SKM-1 (cell line): ENCODE results near the gene MAP6D1.

Source experiments
- DNase-seq: peaks from one replicate; lab custom pipeline; 2025; ENCODE audit not compliant: unreplicated experiment; lab: John Stamatoyannopoulos, UW

The MAP6D1 gene

DNA sequence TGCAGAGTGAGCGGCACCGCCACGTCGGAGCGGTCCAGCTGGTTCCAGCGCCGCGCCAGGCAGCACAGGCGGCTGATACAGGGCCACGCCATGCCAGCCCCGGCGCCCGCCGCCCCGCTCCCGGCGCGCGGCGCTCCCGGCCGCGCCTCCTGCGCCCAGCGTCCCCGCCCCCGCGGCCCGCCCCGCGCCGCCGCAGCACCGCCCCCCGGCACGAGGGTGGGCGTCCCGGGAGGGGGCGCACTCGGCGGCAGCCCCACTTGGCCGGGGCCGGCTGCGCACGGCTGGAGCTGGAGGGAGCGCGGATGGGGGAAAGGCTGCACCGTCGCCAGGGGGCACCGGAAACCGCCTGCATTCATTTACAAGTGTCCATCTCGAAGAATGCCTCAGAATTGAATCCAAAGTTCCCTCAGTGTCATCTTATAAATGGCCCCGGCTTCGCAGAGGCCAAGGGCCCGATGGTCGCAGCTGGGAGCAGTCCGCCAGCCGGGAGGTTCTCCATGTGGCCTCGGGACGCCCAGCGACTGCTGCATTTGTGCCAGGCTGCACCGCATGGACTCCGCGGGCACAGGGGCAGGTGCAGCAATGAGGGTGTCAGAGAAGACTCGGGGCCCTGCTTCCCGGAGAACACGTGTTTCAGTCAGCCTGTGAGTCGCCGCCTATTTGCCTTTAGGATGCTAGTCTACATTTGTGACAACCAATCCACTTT lies at the start of gene MAP6D1:
Gene MAP6D1, minus strand, starts transcription at position 122 of the 706 bp plus-strand sequence. Its CDS starts 30 bp downstream, at position 92.
- no peak for DNase-seq

DNA sequence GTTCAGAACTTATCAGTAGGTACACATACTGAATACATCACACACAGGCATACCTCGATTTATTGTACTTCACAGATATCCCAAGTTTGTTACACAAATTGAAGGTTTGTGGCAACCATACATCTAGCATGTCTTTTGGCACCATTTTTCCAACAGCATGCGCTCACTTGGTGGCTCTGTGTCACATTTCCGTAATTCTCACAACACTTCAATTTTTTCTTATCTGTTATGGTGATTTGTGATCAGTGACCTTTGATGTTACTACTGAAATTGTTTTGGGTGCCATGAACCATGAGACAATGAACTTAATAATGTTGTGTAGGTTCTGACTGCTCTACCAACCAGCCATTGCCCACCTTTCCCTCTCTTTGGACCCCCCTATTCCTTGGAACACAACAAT lies 48.5 kb upstream of the MAP6D1 start:
- DNase-seq: no peak

DNA sequence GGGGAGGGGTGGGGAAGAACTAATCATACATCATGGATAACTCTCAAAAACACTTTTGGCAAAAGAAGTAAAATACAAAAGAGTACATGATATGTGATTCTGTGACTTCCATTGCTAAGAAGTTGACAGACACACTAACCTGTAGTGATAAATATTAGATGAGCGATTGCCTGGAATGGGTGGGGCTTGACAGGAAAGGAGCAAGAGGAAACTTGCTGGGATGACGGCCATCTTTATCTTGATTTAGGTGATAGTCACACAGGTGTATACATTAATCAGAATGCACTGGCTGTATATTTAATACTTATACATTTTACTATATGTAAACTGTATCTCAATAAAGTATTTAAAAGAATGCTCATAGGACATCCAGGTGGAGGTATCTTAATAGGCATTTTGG lies 46.2 kb upstream of the MAP6D1 start:
- DNase-seq: no peak

DNA sequence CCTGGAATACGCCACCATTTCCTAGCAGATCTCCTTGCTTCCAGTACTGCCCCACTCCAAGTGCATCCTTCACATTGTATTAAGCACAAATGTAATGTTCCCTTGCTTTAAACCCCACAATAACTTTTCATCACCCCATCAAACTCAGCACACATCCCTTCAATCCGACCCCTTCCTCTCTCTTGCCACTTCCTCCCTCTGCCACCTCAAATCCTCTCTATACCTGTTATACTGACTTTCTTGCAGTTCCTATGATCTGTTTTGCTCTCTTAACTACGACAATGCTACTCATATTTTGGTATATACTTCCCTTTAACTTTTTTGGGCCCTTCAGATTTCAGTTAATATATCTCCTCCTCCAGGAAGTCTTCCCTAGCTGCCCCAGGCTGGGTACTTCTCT lies 45.2 kb upstream of the MAP6D1 start:
- DNase-seq: no peak

DNA sequence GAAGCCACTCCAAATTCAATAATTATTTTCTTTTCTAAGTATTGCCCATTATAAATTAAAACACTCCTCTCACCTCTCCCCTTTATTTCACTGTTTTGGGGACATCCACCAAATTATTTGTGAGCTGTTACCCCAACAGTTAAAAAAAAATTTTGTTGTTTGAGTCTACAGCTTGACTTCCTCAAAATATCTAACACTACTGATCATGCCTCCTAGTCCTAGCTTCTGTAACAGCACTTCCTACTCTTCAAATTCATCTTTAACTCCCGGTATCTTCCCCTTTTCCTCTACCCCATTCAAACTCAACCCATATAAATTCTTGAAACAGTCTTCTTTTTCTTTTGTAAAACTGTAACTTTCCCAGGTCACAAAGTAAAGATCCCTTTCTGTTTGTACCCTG lies 43.4 kb upstream of the MAP6D1 start:
- DNase-seq: peak; percentile 80

DNA sequence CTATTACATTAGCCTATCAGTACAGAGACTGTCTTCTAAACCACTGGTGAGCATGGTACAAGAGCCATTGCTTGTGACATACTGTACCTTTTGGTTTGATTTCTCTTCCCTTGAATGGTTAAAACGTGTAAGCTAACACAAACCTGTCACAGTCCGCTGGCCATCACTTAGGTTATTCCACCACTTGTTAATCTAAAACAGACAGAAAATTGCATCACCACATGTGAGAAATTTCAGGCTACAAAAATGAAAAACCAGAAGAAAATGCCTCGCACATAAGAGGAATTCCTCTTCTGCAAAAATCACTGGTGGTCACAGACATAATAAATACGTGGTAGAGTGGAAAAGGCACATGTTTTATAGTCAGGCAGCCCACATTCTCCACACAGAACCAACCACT lies 37.2 kb upstream of the MAP6D1 start:
- no peak for DNase-seq

DNA sequence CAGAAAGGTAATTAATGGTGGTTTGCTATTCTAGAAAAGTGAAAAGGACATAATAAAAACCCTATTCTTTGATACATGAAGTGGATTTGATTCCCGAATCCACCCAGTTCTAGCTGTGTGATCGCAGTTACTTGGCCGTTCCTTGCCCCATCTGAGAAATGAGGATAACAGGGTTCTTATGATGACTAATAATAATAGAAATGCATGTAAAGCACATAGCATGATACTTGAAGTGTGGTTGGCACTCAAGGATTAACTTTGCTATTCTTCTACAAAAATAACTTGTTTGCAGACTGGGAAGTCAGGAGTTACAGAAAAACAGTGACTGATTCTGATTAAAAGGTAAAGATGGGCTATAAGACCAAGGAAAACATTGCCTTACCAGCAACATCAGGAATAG lies 32.5 kb upstream of the MAP6D1 start:
- DNase-seq: no peak

DNA sequence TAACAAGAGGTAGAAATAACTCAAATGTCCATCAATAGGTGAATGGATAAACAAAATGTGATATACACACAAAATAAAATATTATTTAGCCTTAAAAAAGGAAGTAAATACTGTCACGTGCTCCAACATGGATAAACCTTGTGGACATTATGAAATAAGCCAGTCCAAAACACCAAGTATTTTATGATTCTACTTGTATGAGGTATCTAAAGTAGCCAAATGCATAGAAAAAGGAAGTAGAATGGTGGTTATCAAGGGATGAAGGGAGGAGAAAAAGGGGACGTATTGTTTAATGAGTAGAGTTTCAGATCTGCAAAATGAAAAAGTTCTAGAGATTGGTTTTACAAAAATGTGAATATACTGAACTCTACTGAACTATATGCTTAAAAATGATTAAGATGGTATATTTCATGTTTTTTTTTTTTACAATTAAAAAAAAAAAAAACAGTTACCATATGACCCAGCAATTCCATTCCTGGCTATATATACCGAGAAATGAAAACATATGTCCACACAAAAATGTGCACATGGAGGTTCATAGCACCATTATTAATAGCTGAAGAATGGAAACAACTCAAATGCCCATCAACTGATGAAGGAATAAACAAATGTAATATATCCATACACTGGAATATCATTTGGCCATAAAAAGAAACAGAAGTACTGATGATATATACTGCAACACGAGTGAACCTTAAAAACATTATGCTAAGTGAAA lies 29.1 kb upstream of the MAP6D1 start:
- no peak for DNase-seq

DNA sequence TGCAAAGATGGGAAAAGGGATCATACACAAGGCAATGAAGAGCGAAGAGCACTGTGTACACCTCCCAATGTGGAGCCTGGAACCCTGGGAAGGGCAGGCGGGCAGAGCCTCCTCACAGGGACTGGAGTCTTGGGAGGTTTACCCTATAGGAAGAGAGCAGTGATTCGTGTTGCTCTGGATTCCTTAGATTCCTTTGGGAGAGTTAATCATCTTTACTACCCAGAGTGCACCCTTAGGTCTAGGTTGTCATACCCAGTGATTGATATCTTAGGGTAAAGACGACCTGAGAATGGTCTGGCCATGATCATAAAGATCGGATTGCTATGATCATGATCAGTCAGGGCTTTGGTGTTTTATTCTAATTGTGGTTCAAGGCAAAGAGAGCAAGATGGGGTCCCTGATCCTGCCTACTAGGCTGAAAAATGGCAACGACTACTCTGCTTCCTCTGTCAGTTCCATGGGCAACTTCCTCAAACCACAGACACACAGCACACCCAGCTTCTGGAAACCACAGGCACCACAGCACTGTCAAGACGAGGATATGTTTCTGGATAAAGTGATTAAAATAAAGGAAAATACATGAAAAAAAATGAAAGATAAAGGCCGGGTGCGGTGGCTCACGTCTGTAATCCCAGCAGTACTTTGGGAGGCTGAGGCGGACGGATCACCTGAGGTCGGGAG lies 20.4 kb upstream of the MAP6D1 start:
- DNase-seq: peak; percentile 4

DNA sequence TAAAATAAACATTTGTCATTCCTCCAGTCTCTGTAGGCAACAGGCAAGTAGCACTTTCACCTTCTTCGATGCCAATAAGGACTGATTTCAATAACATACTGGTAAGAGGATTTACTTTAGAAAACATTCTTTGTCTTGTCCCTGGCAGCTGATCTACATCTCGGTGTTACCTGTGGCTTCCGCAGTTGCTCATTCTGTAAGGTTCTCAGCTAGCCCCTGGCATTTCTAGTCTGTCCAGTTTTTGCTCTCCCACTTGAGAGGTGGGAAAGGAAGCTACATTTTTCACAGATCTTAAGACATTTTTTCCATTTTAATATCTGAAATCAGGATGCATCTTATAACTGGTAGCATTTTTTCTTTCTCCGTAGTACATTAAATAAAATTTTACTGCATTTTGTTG lies 19.7 kb upstream of the MAP6D1 start:
- DNase-seq: no peak

DNA sequence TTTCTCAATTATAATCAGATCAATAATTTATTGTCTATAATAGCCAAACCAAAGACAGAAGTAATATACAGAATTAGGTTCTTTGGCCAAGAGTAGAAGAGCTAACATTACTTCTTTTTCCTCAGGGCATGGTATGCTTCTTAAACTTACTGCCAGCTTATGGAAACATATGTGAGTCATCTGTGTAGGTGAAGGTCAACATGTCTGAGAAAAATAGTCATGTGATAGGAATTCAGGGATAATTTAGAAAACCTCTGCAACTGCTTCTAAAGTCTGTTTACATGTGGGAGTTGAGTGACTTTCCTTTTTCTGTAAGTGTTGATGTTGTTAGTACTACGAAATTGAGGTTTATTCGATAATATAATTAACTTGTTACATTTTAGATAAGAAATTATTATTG lies 19.2 kb upstream of the MAP6D1 start:
- DNase-seq: no peak

DNA sequence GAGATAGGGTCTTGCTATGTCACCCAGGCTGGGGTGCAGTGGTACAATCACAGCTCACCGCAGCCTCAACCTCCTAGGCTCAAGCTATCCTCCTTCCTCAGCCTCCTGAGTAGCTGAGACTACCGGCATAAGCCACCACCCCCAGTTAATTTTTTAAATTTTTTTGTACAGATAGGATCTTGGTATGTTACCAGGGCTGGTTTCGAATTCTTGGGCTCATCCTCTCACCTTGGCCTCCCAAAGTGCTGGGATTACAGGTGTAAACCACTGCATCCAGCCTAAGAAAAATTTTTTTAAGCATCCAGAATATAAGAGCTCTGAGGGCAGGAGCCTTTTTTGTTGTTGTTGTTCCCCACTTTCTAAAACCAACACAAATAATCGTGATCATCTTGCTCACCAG lies 14.4 kb upstream of the MAP6D1 start:
- no peak for DNase-seq

DNA sequence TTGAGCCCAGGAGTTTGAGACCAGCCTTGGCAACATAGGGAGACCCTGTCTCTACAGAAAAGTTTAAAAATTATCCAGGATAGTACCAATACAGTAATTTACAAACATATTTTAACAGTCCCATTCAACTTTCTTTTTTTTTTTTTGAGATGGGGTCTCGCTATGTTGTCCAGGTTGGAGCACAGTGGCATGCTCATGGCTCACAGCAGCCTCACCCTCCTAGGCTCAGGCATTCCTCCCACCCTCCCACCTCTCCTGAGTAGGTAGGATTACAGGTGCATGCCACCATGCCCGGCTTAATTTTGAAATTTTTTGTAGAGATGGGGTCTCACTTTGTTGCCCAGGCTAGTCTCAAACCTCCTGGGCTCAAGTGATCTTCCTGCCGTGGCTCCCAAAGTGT lies 12.5 kb upstream of the MAP6D1 start:
- no peak for DNase-seq

DNA sequence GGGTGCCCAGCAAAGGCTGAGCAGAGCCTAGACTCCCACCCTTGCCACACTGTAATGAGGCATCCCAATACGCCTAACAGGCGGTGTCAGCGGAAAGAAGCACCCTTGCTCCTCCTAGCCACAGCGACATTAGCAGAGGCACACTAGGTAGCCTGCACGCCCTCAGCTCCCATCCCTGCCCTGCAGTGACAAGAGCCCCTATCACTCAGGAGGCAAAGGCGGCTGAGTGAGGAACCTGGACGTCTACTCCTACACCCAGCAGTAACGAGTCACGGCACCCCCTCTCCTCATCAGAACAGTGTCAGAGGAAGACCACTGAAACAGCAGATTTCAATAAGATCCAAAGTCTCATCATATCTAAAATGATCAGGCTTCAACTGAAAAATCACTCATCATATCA lies 12.0 kb upstream of the MAP6D1 start:
- DNase-seq: no peak

DNA sequence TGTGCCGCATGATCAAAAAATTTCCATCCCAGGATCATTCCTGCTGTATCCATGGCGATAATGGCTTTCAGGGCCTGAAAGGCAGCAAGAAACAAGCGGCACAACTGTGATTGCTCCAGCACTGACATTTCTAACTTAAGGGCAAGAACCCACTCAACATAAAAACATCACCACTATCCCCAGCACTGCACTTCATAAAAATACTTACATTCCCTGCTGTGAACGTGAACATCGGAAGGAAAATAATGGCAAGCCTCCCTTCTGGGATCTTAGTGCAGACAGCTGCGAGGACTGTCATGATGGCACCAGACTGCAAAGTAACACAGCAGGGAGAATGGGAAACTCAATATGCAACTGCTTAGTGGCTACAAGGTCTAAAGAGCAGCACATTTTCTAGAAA lies 8.1 kb upstream of the MAP6D1 start:
- no peak for DNase-seq

DNA sequence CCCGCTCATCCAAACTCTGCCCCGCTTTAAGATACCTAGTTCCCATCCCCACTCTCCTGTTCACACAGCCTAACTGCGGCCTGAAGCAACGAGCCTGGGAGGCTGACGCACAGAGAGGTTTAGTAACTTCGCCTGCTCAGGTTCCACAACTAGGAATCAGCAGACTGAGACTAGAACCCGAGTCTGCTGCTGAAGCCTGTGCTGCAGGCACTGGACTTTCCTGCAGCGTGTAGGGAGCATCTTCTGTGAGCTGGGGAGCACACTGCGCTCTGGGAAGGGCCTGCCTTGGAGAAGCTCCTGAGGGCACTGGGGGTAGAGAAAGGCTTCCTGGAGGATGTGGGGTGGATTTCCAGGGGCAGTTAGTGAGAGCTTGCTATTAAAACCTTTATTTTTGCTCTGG lies 4.8 kb upstream of the MAP6D1 start:
- DNase-seq: no peak

DNA sequence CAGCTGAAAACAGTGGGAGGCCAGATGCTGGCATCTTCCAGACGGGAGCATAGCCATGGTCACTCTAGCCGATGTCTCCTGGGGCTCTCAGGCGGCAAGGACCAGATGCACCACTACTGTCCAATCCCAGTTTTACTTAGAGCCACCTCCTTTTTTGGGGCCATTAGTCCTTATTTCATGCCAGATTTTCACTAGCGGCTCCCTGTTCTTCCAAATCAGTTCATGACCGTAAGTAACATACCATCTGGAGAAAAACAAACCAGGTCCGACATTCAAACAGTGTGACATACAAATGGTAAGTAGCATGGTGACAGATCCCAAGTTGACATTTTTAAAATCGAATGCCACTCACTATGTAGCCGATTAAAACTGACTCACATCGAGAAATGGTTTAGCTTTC lies 4.1 kb upstream of the MAP6D1 start:
- DNase-seq: no peak

DNA sequence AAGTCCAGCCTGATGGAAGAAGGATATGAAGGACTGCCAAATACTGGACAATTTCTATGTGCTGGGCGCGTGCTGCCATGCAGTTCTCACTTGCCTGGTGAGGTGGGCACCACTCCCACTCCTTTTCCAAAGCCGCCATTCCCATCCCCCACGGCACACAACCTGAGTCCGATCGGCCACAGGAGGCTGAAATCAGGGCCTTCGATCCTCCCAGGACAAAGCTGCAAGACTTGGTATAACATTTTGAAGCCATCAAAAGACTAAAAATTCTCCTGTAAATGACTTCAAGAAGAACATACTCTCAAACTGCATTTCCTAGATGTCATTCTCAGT lies 3.1 kb upstream of the MAP6D1 start:
- no peak for DNase-seq

DNA sequence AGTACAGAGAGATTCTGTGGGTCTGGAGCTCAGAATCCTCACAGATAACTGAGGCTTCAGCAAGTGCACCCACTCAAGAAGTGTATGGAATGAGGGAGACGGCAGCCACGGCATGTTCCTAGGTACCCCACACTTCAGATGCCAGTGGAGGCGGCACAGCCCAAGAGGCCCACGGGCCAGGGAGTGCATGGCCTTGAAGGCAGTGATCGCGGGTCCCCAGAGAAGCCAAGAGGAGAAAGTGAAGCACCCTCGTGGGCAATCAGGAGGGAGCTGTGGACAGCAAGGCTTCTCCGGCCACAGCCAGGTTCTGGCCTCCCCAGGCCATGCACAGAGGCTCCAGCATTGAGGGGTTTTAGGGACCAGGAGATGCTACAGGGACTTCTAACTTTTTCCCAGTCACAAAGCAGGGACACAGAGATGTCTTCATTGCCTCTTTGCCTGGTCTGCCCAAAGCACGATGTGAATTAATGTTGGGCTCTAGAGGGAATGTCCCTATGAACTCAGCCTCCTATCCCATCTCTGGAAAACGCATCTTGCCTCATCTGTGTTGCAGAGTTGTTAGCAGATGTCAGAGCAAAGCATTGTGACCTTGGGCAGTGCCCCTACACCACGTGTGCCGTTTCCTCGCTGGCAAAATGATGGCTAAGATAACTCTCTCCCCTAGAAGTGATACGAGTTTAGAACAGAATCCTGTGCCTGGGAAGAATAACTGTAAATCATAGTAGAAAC lies 2.6 kb upstream of the MAP6D1 start:
- DNase-seq: no peak

DNA sequence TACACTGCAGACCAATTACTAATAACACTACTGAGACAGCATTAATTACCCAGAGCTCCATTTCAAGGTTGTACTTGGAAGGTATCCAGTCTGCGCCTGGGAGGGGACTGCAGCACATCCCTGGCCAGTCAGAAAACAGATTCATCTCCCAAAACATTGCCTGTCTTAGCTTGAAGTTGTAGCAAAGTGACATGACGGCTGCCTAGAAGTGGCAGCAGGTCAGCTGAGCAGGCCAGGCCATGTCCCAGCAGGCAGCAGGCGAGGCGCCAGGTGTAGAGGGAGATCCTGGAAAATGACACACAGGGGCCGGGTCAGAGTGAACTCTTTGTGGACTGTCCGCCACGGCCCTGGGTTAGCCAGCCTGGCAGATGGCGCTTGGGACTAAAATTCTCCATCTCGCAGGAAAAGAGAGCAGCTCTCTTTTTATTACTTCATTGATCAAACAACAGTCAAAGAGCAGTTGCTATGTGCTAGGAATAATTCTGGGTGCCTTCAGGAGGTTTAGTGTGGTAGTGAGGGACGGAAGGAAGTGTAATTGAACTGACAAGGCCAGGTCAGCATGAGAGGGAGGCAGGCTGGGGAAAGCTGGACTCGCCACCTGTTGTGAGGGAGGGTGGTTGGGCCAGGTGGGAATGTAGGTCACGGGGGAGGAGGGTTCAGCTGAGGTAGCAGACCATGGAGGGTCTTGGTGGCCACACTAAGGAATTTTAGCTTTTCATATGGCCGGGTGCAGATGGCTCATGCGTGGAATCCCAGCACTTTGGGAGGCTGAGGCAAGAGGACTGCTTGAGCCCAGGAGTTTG lies 1.3 kb upstream of the MAP6D1 start:
- DNase-seq: no peak
